Measurements from ENCODE around the gene TAF6.

The TAF6 gene

GRCh38 chr7:100095704-100096103 lies 23.5 kb downstream of the TAF6 start:
- DNase-seq (ENCODE audit: low read depth in 3 of 3): no peak

- DNase-seq (ENCODE audit: low read depth in 3 of 3): no peak
Observed at GRCh38 chr7:100095289-100095688, 23.9 kb downstream of the TAF6 start.

GRCh38 chr7:100093925-100094486 lies 25.2 kb downstream of the TAF6 start:
- DNase-seq (ENCODE audit: low read depth in 3 of 3): no peak

GRCh38 chr7:100093498-100093897 lies 25.7 kb downstream of the TAF6 start:
- no peak for DNase-seq (ENCODE audit: low read depth in 3 of 3)

- no peak for DNase-seq (ENCODE audit: low read depth in 3 of 3)
Observed at GRCh38 chr7:100093054-100093453, 26.1 kb downstream of the TAF6 start.

- no peak for DNase-seq (ENCODE audit: low read depth in 3 of 3)
Observed at GRCh38 chr7:100091411-100092181, 27.6 kb downstream of the TAF6 start.

- DNase-seq (ENCODE audit: low read depth in 3 of 3): no peak
Observed at GRCh38 chr7:100090527-100091410, 28.4 kb downstream of the TAF6 start.

- DNase-seq (ENCODE audit: low read depth in 3 of 3): no peak
Observed at GRCh38 chr7:100089458-100090196, 29.5 kb downstream of the TAF6 start.

GRCh38 chr7:100088621-100089457 lies 30.3 kb downstream of the TAF6 start, which contains the start of gene COPS6:
COPS6 (plus strand) TSS chr7:100088969; CDS start chr7:100088991, 22 bp downstream.
- peak; percentile 67 to 84 (median 73) for DNase-seq (ENCODE audit: low read depth in 3 of 3)

- no peak for DNase-seq (ENCODE audit: low read depth in 3 of 3)
Observed at GRCh38 chr7:100088095-100088620, 31.0 kb downstream of the TAF6 start.

- no peak for DNase-seq (ENCODE audit: low read depth in 3 of 3)
Observed at GRCh38 chr7:100087055-100087750, 32.0 kb downstream of the TAF6 start.

- no peak for DNase-seq (ENCODE audit: low read depth in 3 of 3)
Observed at GRCh38 chr7:100085515-100085914, 33.6 kb downstream of the TAF6 start.

GRCh38 chr7:100082978-100083377 lies 36.2 kb downstream of the TAF6 start:
- no peak for DNase-seq (ENCODE audit: low read depth in 3 of 3)

- peak; percentile 92 to 97 (median 95) for DNase-seq (ENCODE audit: low read depth in 3 of 3)
Observed at GRCh38 chr7:100081535-100082102, 37.5 kb downstream of the TAF6 start, which contains the start of gene ZNF3. ZNF3 (minus strand) TSS chr7:100081723; CDS start chr7:100077357, 4,366 bp downstream.

GRCh38 chr7:100080907-100081534 lies 38.1 kb downstream of the TAF6 start:
- no peak for DNase-seq (ENCODE audit: low read depth in 3 of 3)

GRCh38 chr7:100079024-100079560 lies 40.1 kb downstream of the TAF6 start:
- DNase-seq (ENCODE audit: low read depth in 3 of 3): no peak

GRCh38 chr7:100077205-100077604 lies 42.0 kb downstream of the TAF6 start:
- no peak for DNase-seq (ENCODE audit: low read depth in 3 of 3)

- DNase-seq (ENCODE audit: low read depth in 3 of 3): no peak
Observed at GRCh38 chr7:100075418-100075817, 43.7 kb downstream of the TAF6 start.

- DNase-seq (ENCODE audit: low read depth in 3 of 3): no peak
Observed at GRCh38 chr7:100074841-100075240, 44.3 kb downstream of the TAF6 start.

Measured in stimulated activated CD4-positive, alpha-beta T cell treated with anti-CD3 and anti-CD28 coated beads, TNF-alpha, amount 100 ng/mL, for 4 hours (primary cell).